ENCODE measurements around the gene ADAM12.
"Not testable (repeated sequence)": the region's sequence is repeated elsewhere in the genome, so short reads cannot be mapped to it uniquely, and the experiment has no call there.

The ADAM12 gene

GRCh38 chr10:126060261-126060931 lies 327.9 kb downstream of the ADAM12 start:
- DNase-seq (ENCODE audit: low read depth in 2 of 2): no peak

DNA sequence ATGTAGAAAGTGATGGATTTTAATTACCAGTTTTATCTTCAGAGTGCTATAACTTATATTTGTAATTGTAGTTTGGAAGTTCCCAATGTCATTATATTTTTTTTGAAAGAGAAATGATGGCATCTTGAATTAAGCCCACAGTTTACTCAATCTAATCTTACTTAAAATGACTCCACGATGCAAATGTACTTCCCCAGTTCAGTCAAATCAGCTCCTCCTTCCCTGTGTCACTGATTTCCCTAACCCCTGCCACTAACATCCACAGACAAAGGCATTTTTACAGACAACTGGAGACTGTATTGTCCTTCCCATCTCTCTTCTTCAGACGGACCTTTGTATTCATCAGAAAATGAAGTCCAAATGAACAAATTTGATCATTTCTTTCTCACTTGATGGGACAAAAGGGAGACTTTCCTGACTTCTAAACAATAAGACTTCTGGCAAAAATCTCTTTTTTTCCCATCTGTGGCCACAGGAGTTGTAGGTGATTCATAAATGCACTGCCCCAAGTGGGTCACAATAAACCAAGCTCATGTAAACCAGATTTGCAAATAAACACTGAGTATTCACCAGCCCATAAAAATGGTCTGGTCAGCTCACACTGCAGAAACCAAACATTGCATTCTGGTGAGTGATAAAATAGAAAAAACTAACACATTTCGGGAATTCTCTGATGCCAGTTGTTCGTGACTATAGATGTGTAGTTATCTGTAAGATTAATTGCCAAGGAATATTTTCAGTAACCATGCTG lies 329.0 kb downstream of the ADAM12 start:
- DNase-seq (ENCODE audit: low read depth in 2 of 2): no peak

- DNase-seq (ENCODE audit: low read depth in 2 of 2): no peak
These were observed 329.8 kb downstream of the ADAM12 start for GRCh38 chr10:126058507-126058906.

- DNase-seq (ENCODE audit: low read depth in 2 of 2): no peak
These were observed 330.2 kb downstream of the ADAM12 start for GRCh38 chr10:126058104-126058503.

DNA sequence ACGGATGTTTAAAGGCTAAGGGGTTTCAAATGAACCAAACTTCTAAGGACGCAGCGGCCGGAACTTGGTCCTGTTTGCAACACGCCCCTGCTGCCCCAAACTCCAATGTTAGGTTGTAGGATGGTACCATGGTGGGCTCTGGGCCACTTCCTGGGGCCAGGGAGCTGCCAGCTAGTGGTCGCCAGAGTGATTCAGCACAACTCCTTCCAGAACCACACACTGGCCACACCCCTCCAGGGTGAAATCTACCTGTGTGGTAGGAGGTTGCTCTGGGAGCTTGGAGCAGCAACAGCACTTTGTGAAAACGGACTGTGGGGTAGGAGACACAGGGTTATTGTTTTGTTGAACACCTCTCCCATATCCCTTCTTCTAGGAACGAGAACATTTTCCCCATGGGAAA lies 330.8 kb downstream of the ADAM12 start:
- DNase-seq (ENCODE audit: low read depth in 2 of 2): no peak

GRCh38 chr10:126054191-126054590 lies 334.1 kb downstream of the ADAM12 start:
- no peak for DNase-seq (ENCODE audit: low read depth in 2 of 2)

GRCh38 chr10:126052171-126052570 lies 336.1 kb downstream of the ADAM12 start:
- no peak for DNase-seq (ENCODE audit: low read depth in 2 of 2)

DNA sequence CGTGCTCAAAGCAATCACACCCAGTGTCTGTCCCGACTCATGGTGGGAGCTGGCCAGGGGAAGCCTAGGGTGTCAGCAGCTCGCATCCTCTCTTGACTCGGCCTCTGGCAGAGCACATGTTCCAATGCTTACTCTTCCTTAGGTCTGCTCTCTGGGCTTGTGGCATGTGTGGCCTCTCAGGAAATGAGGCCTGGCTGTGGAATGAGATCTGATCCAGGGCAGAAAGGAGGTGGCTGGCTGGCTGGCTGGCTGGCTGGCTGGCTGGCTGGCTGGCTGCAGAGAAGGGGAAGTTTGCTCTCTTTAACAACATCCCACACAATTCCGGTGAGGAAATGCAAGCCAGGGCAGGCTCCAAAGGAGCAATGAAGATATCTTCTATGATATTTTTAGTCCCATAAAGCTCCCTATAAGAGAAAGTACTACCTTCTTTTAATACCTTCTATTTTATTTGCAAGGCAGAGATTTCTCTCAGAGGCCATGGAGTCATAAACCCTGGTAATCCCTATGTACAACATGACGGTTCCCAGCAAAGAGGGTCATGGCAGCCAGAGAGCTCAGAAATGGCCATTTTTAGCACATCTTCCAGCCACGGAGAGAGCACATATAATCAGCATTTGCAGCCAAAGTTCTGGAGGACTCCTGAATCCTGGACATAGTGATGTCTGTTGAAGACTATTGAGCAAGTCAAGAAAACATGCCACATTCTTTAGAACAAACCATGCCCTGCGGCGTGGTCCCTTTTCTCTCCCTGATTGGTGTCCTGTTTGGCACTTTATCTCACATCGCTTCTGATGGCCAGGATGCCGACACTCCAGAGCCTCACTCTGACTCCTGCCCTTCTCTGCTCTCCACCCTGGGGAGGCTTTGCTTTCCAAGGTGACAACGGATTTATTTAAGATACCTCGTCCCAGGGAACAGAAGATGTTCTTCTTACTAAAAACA lies 338.2 kb downstream of the ADAM12 start:
- DNase-seq (ENCODE audit: low read depth in 2 of 2): no peak

- not testable (repeated sequence) for DNase-seq (ENCODE audit: low read depth in 2 of 2)
These were observed 340.5 kb downstream of the ADAM12 start for GRCh38 chr10:126047749-126048148.

DNA sequence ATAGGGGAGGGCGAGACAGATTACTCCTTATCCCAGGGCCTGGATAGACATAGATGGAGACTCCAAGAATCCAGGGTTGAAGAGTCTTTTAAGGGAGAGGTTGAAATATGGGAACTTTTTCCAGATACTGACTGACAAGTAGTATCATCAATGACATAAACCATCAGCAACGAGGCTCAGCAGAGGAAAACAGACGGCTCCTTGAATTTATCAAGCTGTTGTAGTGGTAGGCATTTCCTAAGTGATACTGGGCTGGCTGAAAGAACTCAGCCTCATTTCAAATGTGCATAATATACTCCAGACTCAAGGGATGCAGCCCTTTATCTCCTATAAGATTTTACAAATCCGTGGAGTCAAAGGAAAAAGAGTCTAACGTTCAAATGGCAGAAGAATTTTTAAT lies 341.4 kb downstream of the ADAM12 start:
- DNase-seq (ENCODE audit: low read depth in 2 of 2): no peak

- no peak for DNase-seq (ENCODE audit: low read depth in 2 of 2)
These were observed 342.4 kb downstream of the ADAM12 start for GRCh38 chr10:126045861-126046260.

GRCh38 chr10:126043389-126043788 lies 344.9 kb downstream of the ADAM12 start:
- DNase-seq (ENCODE audit: low read depth in 2 of 2): no peak

- DNase-seq (ENCODE audit: low read depth in 2 of 2): no peak
These were observed 345.4 kb downstream of the ADAM12 start for GRCh38 chr10:126042906-126043305.

DNA sequence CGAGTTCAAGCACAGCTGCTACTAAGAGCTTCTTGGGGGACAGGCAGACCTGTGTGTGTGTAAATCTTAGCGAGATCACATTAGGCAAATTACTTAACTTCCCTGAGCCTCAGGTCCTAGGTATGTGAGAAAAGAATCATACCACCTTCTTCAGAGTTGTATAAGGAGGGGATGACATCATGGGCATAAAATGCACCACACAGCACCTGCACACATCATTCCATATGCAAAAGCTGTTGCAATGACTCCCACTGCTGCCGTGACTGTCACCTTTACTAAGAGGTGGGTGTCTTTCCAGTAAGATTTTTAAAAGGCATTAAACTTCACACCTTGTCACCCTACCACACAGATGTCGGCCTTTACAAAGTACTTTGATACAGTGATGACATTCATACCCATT lies 345.9 kb downstream of the ADAM12 start:
- DNase-seq (ENCODE audit: low read depth in 2 of 2): no peak

DNA sequence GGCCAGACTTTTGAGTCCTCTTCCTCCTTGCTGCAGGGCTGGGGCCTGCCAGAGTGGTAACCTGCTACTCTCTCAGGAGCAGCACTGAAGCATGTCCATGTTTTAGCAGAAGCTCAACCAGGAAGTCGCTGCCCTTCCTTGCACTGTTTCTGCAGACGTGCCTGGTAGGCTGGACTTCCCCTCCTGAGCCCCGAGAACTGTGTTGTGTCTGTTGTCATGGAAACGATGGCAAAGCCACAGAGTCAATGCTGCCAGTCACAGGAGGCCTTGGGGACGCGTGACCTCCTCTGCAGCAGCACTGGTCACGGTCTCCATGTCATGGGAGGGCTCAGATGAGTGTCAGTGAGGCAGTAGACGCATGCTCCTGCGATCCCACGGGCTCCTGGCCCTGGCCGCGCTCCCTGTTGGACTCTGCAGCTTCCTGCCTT lies 346.5 kb downstream of the ADAM12 start:
- peak; percentile 54 to 60 for DNase-seq (ENCODE audit: low read depth in 2 of 2)

DNA sequence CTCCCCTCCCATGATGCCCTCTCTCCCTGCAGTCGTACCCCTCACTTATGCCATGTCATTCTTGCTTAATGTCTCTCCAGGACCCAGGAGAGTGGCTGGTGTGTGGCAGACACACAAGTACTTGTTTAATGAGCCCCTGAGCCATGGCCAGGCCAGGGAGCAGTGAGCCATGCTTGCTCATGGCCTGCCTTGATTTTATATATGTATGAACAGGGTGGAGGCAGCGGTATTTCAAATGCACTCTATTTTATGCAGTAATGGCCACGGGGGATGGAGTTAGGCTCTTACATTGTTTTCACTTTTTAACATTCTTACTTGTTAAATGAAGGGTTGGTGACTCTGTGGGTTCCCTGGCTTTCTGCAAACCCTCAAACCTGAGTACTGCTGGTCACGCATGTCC lies 347.2 kb downstream of the ADAM12 start:
- DNase-seq (ENCODE audit: low read depth in 2 of 2): no peak

DNA sequence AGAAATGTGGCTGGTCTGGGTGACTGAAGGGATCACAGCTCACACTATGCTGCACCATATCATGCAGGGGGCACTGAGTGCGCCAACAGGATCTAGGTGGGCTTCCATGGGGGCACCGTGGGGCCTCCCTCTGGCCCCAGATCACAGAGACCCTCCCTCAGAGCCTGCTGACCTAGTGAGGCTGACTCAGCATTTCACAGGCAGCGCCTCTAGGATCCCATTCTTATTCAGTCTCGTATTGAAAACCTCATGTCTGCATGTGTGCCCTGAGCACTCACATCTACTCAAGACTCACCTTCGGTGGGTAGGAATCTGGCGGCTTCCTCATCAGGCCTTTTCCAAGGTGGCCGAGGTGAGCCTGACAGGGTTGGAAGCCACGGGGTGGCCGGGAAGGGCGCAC lies 350.3 kb downstream of the ADAM12 start:
- no peak for DNase-seq (ENCODE audit: low read depth in 2 of 2)

DNA sequence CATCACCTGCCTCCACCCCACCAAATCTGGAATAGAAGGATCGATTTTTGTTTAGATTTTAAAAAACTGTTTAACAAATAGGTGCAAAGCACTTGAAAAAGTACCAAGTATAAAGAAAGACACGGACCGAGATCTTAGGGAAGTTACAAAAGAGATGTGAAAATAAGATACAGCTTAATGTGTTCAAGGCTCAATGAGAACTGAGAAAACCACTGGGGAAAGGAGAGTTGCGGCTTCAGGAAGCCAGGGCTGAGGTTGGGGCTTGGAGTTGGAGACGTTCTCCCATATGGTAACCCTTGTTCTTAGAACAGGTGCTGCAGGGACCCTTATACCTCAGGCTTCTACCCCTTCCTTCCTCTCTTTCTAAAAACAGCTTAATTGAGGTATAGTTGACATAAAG lies 351.8 kb downstream of the ADAM12 start:
- no peak for DNase-seq (ENCODE audit: low read depth in 2 of 2)

- no peak for DNase-seq (ENCODE audit: low read depth in 2 of 2)
These were observed 353.7 kb downstream of the ADAM12 start for GRCh38 chr10:126034586-126034985.

DNA sequence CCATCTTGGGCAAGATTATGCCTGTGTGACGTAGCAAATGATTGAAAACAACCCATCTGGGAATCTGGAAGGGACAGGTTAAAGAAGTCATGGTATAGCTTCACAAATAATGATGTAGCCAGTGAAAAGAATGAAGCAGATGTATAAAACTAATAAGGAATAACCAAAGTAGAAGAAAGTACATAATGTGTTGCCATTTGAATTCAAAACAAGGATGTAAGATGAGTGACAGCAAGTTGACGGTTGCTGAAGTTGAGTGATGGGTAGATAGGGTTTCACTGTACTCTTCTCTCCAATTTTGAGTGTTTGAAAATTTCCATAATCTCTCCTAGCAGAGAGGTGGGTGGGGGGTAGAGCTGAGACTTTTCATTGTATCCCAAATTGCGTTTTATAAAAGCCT lies 358.3 kb downstream of the ADAM12 start:
- no peak for DNase-seq (ENCODE audit: low read depth in 2 of 2)

DNA sequence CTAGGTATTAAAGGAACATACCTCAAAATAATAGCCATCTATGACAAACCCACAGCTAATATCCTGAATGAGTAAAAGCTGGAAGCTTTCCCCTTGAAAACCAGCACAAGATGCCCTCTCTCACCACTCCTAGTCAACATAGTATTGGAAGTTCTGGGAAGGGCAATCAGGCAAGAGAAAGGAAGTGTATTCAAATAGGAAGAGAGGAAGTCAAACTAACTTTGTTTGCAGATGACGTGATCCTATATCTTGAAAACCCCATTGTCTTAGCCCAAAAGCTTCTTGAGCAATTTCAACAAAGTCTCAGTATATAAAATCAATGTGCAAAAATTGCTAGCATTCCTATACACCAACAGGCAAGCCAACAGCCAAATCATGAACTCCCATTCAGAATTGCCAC lies 360.6 kb downstream of the ADAM12 start:
- DNase-seq (ENCODE audit: low read depth in 2 of 2): no peak

DNA sequence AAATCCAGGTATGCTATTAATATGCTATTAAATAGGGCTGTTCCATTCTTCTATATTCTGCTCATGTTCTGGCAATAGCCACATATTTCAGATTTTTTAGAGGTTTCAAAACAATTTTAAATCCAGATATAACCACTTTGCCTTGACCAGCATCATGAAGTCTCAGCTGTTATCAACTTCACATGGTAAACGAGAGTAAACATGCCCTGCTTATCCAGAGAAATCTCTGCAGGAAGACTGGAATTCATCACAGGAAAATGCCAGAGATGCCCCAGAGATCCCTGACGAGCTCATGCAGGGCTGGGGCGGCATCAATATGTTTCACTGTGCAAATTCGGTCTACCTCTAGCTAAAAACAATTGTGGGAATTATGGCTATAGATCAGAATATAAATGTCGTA lies 365.4 kb downstream of the ADAM12 start:
- DNase-seq (ENCODE audit: low read depth in 2 of 2): no peak
